ENCODE data around the gene NANOS1. TPM values are rescaled to one million over a fixed set of nuclear protein-coding genes. Genes with fewer than 3 reads are reported as not detected.

The NANOS1 gene
- total and polyA plus RNA-seq, 9 of the 15 experiments (the other 6 are each of a cell fraction or from before 2014, with no cell fraction given) = 0.14 to 1.6 (median 0.83) TPM; not detected in 1

Small RNA genes lying within 50 kb of the gene (small RNA-seq; reads per million reads assigned to genes)
- gene RF00413 = not detected
- gene SNORA19 = 0.18 reads per million

Other genes with a start within 250 kb of the NANOS1 start
- gene EIF3A, start 51.1 kb downstream of the NANOS1 start, total RNA-seq (2014; rRNA removed) = 89.1 and 89.2 TPM in 2 replicates
- 124 and 145 TPM in 2 replicates for gene EIF3A, start 51.1 kb downstream of the NANOS1 start, total RNA-seq (2014; rRNA removed; fragmentation: Illumina TruSeq; extraction: Trizol)
- gene EIF3A, start 51.1 kb downstream of the NANOS1 start, total RNA-seq (2015; rRNA removed; fragmentation: Illumina TruSeq; extraction: Trizol) = 145 and 156 TPM in 2 replicates
- gene EIF3A, start 51.1 kb downstream of the NANOS1 start, total RNA-seq (2021) = 93.0 and 124 TPM in 2 replicates
- gene EIF3A, start 51.1 kb downstream of the NANOS1 start, polyA plus RNA-seq (2011; rRNA removed) = 34.8 and 42.8 TPM in 2 replicates
- gene EIF3A, start 51.1 kb downstream of the NANOS1 start, polyA plus RNA-seq (2014; fragmentation: Illumina TruSeq; extraction: Trizol) = 143 and 163 TPM in 2 replicates
- gene EIF3A, start 51.1 kb downstream of the NANOS1 start, polyA plus RNA-seq (2014; fragmentation: Nextera tagmentation; extraction: Ambion mirVana) = 10 to 100 TPM; 19.6 to 35.1 TPM
- 86.2 and 102 TPM in 2 replicates for gene EIF3A, start 51.1 kb downstream of the NANOS1 start, polyA plus RNA-seq (2014; rRNA removed)
- gene DENND10, start 74.4 kb downstream of the NANOS1 start, total RNA-seq (2014; rRNA removed) = 12.9 TPM in 2 replicates
- 12.3 and 13.7 TPM in 2 replicates for gene DENND10, start 74.4 kb downstream of the NANOS1 start, total RNA-seq (2014; rRNA removed; fragmentation: Illumina TruSeq; extraction: Trizol)
- gene DENND10, start 74.4 kb downstream of the NANOS1 start, total RNA-seq (2015; rRNA removed; fragmentation: Illumina TruSeq; extraction: Trizol) = 11.2 and 11.9 TPM in 2 replicates
- 10.4 and 12.2 TPM in 2 replicates for gene DENND10, start 74.4 kb downstream of the NANOS1 start, total RNA-seq (2021)
- 18.3 and 19.0 TPM in 2 replicates for gene DENND10, start 74.4 kb downstream of the NANOS1 start, polyA plus RNA-seq (2011; rRNA removed)
- 11.7 and 12.5 TPM in 2 replicates for gene DENND10, start 74.4 kb downstream of the NANOS1 start, polyA plus RNA-seq (2014; fragmentation: Illumina TruSeq; extraction: Trizol)
- 10 to 100 TPM; 15.5 to 20.0 TPM for gene DENND10, start 74.4 kb downstream of the NANOS1 start, polyA plus RNA-seq (2014; fragmentation: Nextera tagmentation; extraction: Ambion mirVana)
- 9.4 and 10.5 TPM in 2 replicates for gene DENND10, start 74.4 kb downstream of the NANOS1 start, polyA plus RNA-seq (2014; rRNA removed)
- 39.6 and 40.3 TPM in 2 replicates for gene SFXN4, start 136.0 kb downstream of the NANOS1 start, total RNA-seq (2014; rRNA removed)
- gene SFXN4, start 136.0 kb downstream of the NANOS1 start, total RNA-seq (2014; rRNA removed; fragmentation: Illumina TruSeq; extraction: Trizol) = 48.9 and 51.5 TPM in 2 replicates
- gene SFXN4, start 136.0 kb downstream of the NANOS1 start, total RNA-seq (2015; rRNA removed; fragmentation: Illumina TruSeq; extraction: Trizol) = 40.1 and 42.4 TPM in 2 replicates
- gene SFXN4, start 136.0 kb downstream of the NANOS1 start, total RNA-seq (2021) = 44.9 and 46.0 TPM in 2 replicates
- gene SFXN4, start 136.0 kb downstream of the NANOS1 start, polyA plus RNA-seq (2011; rRNA removed) = 50.5 and 64.0 TPM in 2 replicates
- 49.8 and 54.6 TPM in 2 replicates for gene SFXN4, start 136.0 kb downstream of the NANOS1 start, polyA plus RNA-seq (2014; fragmentation: Illumina TruSeq; extraction: Trizol)
- 10 to 100 TPM; 80.6 to 97.8 TPM for gene SFXN4, start 136.0 kb downstream of the NANOS1 start, polyA plus RNA-seq (2014; fragmentation: Nextera tagmentation; extraction: Ambion mirVana)
- gene SFXN4, start 136.0 kb downstream of the NANOS1 start, polyA plus RNA-seq (2014; rRNA removed) = 54.5 and 68.1 TPM in 2 replicates
- gene PRDX3, start 149.1 kb downstream of the NANOS1 start, total RNA-seq (2014; rRNA removed) = 122 and 154 TPM in 2 replicates
- 197 and 213 TPM in 2 replicates for gene PRDX3, start 149.1 kb downstream of the NANOS1 start, total RNA-seq (2014; rRNA removed; fragmentation: Illumina TruSeq; extraction: Trizol)
- gene PRDX3, start 149.1 kb downstream of the NANOS1 start, total RNA-seq (2015; rRNA removed; fragmentation: Illumina TruSeq; extraction: Trizol) = 163 and 171 TPM in 2 replicates
- 140 and 150 TPM in 2 replicates for gene PRDX3, start 149.1 kb downstream of the NANOS1 start, total RNA-seq (2021)
- 268 and 325 TPM in 2 replicates for gene PRDX3, start 149.1 kb downstream of the NANOS1 start, polyA plus RNA-seq (2011; rRNA removed)
- 172 and 173 TPM in 2 replicates for gene PRDX3, start 149.1 kb downstream of the NANOS1 start, polyA plus RNA-seq (2014; fragmentation: Illumina TruSeq; extraction: Trizol)
- gene PRDX3, start 149.1 kb downstream of the NANOS1 start, polyA plus RNA-seq (2014; fragmentation: Nextera tagmentation; extraction: Ambion mirVana) = 100 to 1,000 TPM; 759 to 994 TPM
- 143 and 194 TPM in 2 replicates for gene PRDX3, start 149.1 kb downstream of the NANOS1 start, polyA plus RNA-seq (2014; rRNA removed)
- gene GRK5, start 177.9 kb downstream of the NANOS1 start, total RNA-seq (2014; rRNA removed) = 0.54 and 0.65 TPM in 2 replicates
- 0.47 and 0.51 TPM in 2 replicates for gene GRK5, start 177.9 kb downstream of the NANOS1 start, total RNA-seq (2014; rRNA removed; fragmentation: Illumina TruSeq; extraction: Trizol)
- 0.45 and 0.80 TPM in 2 replicates for gene GRK5, start 177.9 kb downstream of the NANOS1 start, total RNA-seq (2015; rRNA removed; fragmentation: Illumina TruSeq; extraction: Trizol)
- 0.73 and 1.0 TPM in 2 replicates for gene GRK5, start 177.9 kb downstream of the NANOS1 start, total RNA-seq (2021)
- 0.50 and 0.67 TPM in 2 replicates for gene GRK5, start 177.9 kb downstream of the NANOS1 start, polyA plus RNA-seq (2011; rRNA removed)
- 0.82 and 0.83 TPM in 2 replicates for gene GRK5, start 177.9 kb downstream of the NANOS1 start, polyA plus RNA-seq (2014; fragmentation: Illumina TruSeq; extraction: Trizol)
- gene GRK5, start 177.9 kb downstream of the NANOS1 start, polyA plus RNA-seq (2014; fragmentation: Nextera tagmentation; extraction: Ambion mirVana) = not detected
- 0.31 and 0.46 TPM in 2 replicates for gene GRK5, start 177.9 kb downstream of the NANOS1 start, polyA plus RNA-seq (2014; rRNA removed)